Osteoblast (primary cell): Measurements from ENCODE around the gene ZNF568. TPM values are rescaled to one million over a fixed set of nuclear protein-coding genes. Genes with fewer than 3 reads are reported as not detected.

Experiments
- DNase-seq: peaks from one replicate; pipeline ENCODE4 v3.0.0; 2011; ENCODE audit warnings: low spot score, mixed read lengths; ENCODE audit not compliant: insufficient read length; ENCODE audit errors: missing footprints
- H2AFZ ChIP-seq: 2 replicates; pipeline ENCODE4 v1.6.0; 2011; ENCODE audit warnings: mild to moderate bottlenecking, low read length
- H3K27ac ChIP-seq: 2 replicates; pipeline ENCODE4 v1.5.1; 2011; ENCODE audit warnings: mild to moderate bottlenecking, low read depth, low read length, moderate library complexity
- H3K27me3 ChIP-seq: 2 replicates; pipeline ENCODE4 v1.6.0; 2012; ENCODE audit warnings: mild to moderate bottlenecking, control low read depth, inconsistent platforms, low read length, moderate library complexity; ENCODE audit not compliant: insufficient read depth
- H3K36me3 ChIP-seq: 2 replicates; pipeline ENCODE4 v1.5.1; 2011; ENCODE audit warnings: mild to moderate bottlenecking, low read length, control low read depth, moderate library complexity; ENCODE audit not compliant: insufficient read depth
- H3K4me1 ChIP-seq: 2 replicates; pipeline ENCODE4 v1.5.1; 2011; ENCODE audit warnings: mild to moderate bottlenecking, low read length, control low read depth, moderate library complexity; ENCODE audit not compliant: insufficient read depth
- H3K4me2 ChIP-seq: 2 replicates; pipeline ENCODE4 v1.6.0; 2011; ENCODE audit warnings: mild to moderate bottlenecking, low read length; ENCODE audit not compliant: insufficient read depth
- H3K4me3 ChIP-seq: fragments of 200-600 bp; sonication (generic); 3 replicates; pipeline ENCODE4 v1.5.1; 2012; ENCODE audit warnings: mild to moderate bottlenecking, low read length, inconsistent platforms; ENCODE audit not compliant: insufficient read depth
- H3K79me2 ChIP-seq: 2 replicates; pipeline ENCODE4 v1.6.0; 2012; ENCODE audit warnings: mild to moderate bottlenecking, low read length, control low read depth, inconsistent platforms; ENCODE audit not compliant: insufficient read depth
- H3K9me3 ChIP-seq: 2 replicates; pipeline ENCODE4 v1.5.1; 2011; ENCODE audit warnings: low read depth, low read length, control low read depth
- H4K20me1 ChIP-seq: 2 replicates; pipeline ENCODE4 v1.6.0; 2012; ENCODE audit warnings: mild to moderate bottlenecking, low read length, control low read depth; ENCODE audit not compliant: insufficient read depth
- CTCF ChIP-seq: IDR thresholded peaks from 2 replicates; pipeline ENCODE4 v1.5.1; 2011; ENCODE audit warnings: mild to moderate bottlenecking, low read depth, low read length, moderate library complexity; ENCODE audit errors: extremely low read depth
- total RNA-seq: library from RNA; depleted of rRNA; stranded (reverse); fragments of >200 nt; gene quantifications from 2 replicates; pipeline ENCODE4 v1.2.3, GENCODE V29; 2012

Gene ZNF568
- total RNA-seq, 1 donor, result 14.8 TPM

- H3K79me2 ChIP-seq, result peaks cover 4% of the 10 kb centered on the region
- no peak overlapping the region for H3K4me2 ChIP-seq
- peaks cover 13% of the 10 kb centered on the region for H3K36me3 ChIP-seq
- no peaks in the 10 kb centered on the region for H4K20me1 ChIP-seq
- no peaks in the 10 kb centered on the region for H3K9me3 ChIP-seq
- no peak overlapping the region for H3K4me3 ChIP-seq
- no peak for DNase-seq
- H3K27ac ChIP-seq, result no peak overlapping the region
- no peak for TF ChIP-seq CTCF
- H3K4me1 ChIP-seq, result no peaks in the 10 kb centered on the region
- no peak overlapping the region for H2AFZ ChIP-seq
- no peaks in the 10 kb centered on the region for H3K27me3 ChIP-seq
Observed at GRCh38 chr19:36931684-36932083, 15.6 kb downstream of the ZNF568 start.

- no peaks in the 10 kb centered on the region for H3K4me1 ChIP-seq
- DNase-seq, result no peak
- TF ChIP-seq CTCF, result no peak
Observed at GRCh38 chr19:36939153-36939552, 23.0 kb downstream of the ZNF568 start.

GRCh38 chr19:36950335-36951119, 34.4 kb downstream of the ZNF568 start:
- DNase-seq, result no peak
- no peak overlapping the region for H3K27ac ChIP-seq
- no peak overlapping the region for H3K4me3 ChIP-seq
- no peak overlapping the region for H3K4me2 ChIP-seq
- no peak overlapping the region for H2AFZ ChIP-seq
- H3K27me3 ChIP-seq, result no peaks in the 10 kb centered on the region
- H4K20me1 ChIP-seq, result no peaks in the 10 kb centered on the region
- H3K79me2 ChIP-seq, result no peaks in the 10 kb centered on the region
- peaks cover 26% of the 10 kb centered on the region for H3K9me3 ChIP-seq
- TF ChIP-seq CTCF, result no peak
- peaks cover 35% of the 10 kb centered on the region for H3K36me3 ChIP-seq
- no peaks in the 10 kb centered on the region for H3K4me1 ChIP-seq

More at GRCh38 chr19:36939153-36939552, 23.0 kb downstream of the ZNF568 start:
- Histone ChIP-seq H3K27me3 (no peaks in the 10 kb centered on the region), H3K4me2 (no peak overlapping the region), H3K79me2 (no peaks in the 10 kb centered on the region), H2AFZ (no peak overlapping the region), H3K27ac (no peak overlapping the region), H3K4me3 (no peak overlapping the region), H3K9me3 (peaks cover 5% of the 10 kb centered on the region), H4K20me1 (no peaks in the 10 kb centered on the region), H3K36me3 (peaks cover 30% of the 10 kb centered on the region)

GRCh38 chr19:36962346-36962745, 46.2 kb downstream of the ZNF568 start:
- H3K79me2 ChIP-seq, result no peaks in the 10 kb centered on the region
- no peaks in the 10 kb centered on the region for H3K9me3 ChIP-seq
- no peaks in the 10 kb centered on the region for H3K4me1 ChIP-seq
- no peak overlapping the region for H3K4me3 ChIP-seq
- no peaks in the 10 kb centered on the region for H3K27me3 ChIP-seq
- H4K20me1 ChIP-seq, result no peaks in the 10 kb centered on the region
- no peaks in the 10 kb centered on the region for H3K36me3 ChIP-seq
- DNase-seq, result no peak
- no peak overlapping the region for H3K4me2 ChIP-seq
- H3K27ac ChIP-seq, result no peak overlapping the region
- TF ChIP-seq CTCF, result no peak
- no peak overlapping the region for H2AFZ ChIP-seq
